NCI-H748 (cell line): Measurements from ENCODE around the gene OR1F1.
A peak's percentile ranks its signal among the peaks of the same experiment; 100 is the strongest.
"Not testable (repeated sequence)": the region's sequence is repeated elsewhere in the genome, so short reads cannot be mapped to it uniquely, and the experiment has no call there.

Experiments used
- DNase-seq: peaks from one replicate; lab custom pipeline; 2025; ENCODE audit not compliant: unreplicated experiment; lab: John Stamatoyannopoulos, UW

Gene OR1F1

GRCh38 chr16:3150346-3151218, 37.4 kb upstream of the OR1F1 start:
- peak; percentile 96 for DNase-seq

GRCh38 chr16:3152027-3152276, 36.1 kb upstream of the OR1F1 start:
- no peak for DNase-seq

- peak; percentile 92 for DNase-seq
These were observed 35.6 kb upstream of the OR1F1 start for GRCh38 chr16:3152277-3152990.

GRCh38 chr16:3152991-3153368, 35.0 kb upstream of the OR1F1 start:
- no peak for DNase-seq

- no peak for DNase-seq
These were observed 32.8 kb upstream of the OR1F1 start for GRCh38 chr16:3155181-3155580.

GRCh38 chr16:3155972-3156371, 32.0 kb upstream of the OR1F1 start:
- no peak for DNase-seq

- peak; percentile 86 for DNase-seq
These were observed 30.6 kb upstream of the OR1F1 start for GRCh38 chr16:3157229-3158025.

GRCh38 chr16:3158026-3158509, 29.9 kb upstream of the OR1F1 start:
- no peak for DNase-seq

- peak; percentile 75 for DNase-seq
These were observed 29.3 kb upstream of the OR1F1 start for GRCh38 chr16:3158510-3159314.

- peak; percentile 68 for DNase-seq
These were observed 26.6 kb upstream of the OR1F1 start for GRCh38 chr16:3161235-3162018.

- no peak for DNase-seq
These were observed 23.6 kb upstream of the OR1F1 start for GRCh38 chr16:3164121-3164991.

GRCh38 chr16:3165111-3165822, 22.7 kb upstream of the OR1F1 start:
- DNase-seq = no peak

- no peak for DNase-seq
These were observed 21.5 kb upstream of the OR1F1 start for GRCh38 chr16:3166505-3166886.

- not testable (repeated sequence) for DNase-seq
These were observed 19.3 kb upstream of the OR1F1 start for GRCh38 chr16:3168729-3169128.

- no peak for DNase-seq
These were observed 17.4 kb upstream of the OR1F1 start for GRCh38 chr16:3170440-3171180.

GRCh38 chr16:3171181-3171854, 16.7 kb upstream of the OR1F1 start:
- DNase-seq = no peak

GRCh38 chr16:3171855-3172593, 16.0 kb upstream of the OR1F1 start:
- DNase-seq = no peak
